Stimulated activated CD8-positive, alpha-beta memory T cell treated with anti-CD3 and anti-CD28 coated beads, Interleukin-12 subunit alpha, Interleukin-12 subunit beta, amount 100 ng/mL, for 1 hour (primary cell): ENCODE results near the gene KRT10.
"Not testable (repeated sequence)": the region's sequence is repeated elsewhere in the genome, so short reads cannot be mapped to it uniquely, and the experiment has no call there.

ENCODE experiments used
- DNase-seq: peaks from one replicate; pipeline ENCODE4 v3.0.0-alpha.2; 2020; ENCODE audit warnings: low read depth

KRT10 gene

DNA sequence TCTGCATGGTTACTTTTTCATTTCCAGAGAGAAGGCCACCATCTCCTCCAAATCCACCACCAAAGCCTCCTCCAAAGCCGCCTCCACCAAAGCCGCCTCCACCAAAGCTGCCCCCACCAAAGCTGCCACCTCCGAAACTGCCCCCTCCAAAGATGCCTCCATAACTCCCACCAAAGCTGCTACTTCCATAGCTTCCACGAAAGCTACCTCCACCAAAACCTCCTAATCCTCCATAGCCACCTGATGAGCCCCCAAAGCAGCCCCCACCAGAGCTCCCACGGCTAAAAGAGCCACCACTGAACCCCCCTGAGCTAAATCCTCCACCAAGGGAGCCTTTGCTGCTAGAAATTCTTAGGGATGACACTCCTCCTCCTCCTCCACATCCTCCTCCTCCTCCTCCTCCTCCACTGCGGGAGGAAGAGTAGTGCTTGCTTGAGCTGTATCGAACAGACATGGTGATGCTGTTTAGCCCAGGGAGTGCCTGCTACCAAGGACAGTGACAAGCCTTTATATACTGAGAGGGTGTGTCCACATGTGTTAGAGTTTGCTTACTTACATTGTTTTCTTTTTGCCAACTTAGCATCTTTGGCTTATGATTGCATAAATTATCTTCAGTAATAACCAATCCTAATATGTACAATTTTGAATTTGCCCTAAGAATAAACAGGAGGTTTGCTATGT is at the start of gene KRT10:
TSS of gene KRT10 (minus strand) at position 483 of the 681 bp plus-strand sequence. CDS start at position 454, 29 bp downstream.
- DNase-seq = no peak

DNA sequence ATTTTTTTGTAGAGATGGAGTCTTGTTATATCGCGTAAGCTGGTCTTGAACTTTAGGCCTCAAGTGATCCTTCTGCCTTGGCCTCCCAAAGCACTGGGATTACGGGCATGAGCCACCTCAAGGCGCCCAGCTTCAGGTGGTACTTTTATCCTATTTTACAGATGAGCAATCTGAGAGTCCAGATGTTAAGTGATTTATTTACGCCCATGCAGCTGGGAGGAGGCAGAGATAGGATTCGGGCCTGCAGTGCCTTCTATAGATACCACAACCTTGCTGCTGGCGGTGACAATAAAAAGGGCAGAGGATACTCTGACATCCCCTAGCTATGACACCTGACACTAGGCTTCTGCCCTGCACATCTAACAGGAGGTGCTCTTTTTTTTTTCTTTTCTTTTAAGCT is 48.9 kb upstream of the KRT10 start:
- no peak for DNase-seq

DNA sequence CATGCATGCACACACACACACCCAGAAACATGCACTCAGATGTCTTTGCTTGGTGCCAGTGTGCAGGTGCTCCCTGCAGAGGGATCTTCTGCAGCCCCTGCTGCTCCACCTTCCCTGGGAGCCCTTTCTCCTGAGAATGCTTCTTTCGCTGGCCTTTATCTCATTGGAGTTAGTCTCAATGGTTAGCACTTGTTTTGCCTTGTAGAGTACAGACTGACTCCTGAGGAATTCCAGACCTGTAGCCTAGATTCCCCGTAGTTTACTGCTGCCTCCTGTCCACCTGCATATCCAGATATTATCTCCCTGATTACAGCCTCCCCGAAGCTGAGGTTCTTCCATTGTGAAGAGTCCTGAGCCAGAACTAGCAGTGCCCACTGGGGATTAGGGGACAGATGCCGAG is 47.7 kb upstream of the KRT10 start:
- DNase-seq = no peak

DNA sequence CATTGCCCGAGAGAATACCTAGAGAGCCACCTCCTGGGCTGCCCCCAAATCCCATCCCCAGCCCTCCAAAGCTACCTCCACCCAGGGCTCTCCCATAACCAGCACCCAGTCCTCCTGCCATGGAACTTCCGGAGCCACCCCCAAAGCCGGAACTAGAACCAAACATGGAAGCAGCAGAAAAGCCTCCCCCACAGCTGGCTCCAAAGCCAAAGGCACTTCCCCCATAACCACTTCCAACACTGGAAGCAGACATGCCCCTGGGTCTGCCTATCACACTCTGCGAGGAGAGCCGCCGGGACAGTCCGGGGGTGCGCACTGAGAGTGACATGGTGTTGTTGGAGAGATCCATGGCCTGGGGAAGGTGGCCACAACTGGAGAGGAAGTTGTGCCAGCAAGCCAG is 44.4 kb upstream of the KRT10 start, which contains the start of gene KRT12:
TSS of gene KRT12 (minus strand) at position 386 of the 400 bp plus-strand sequence. CDS start at position 349, 37 bp downstream.
- DNase-seq = no peak

DNA sequence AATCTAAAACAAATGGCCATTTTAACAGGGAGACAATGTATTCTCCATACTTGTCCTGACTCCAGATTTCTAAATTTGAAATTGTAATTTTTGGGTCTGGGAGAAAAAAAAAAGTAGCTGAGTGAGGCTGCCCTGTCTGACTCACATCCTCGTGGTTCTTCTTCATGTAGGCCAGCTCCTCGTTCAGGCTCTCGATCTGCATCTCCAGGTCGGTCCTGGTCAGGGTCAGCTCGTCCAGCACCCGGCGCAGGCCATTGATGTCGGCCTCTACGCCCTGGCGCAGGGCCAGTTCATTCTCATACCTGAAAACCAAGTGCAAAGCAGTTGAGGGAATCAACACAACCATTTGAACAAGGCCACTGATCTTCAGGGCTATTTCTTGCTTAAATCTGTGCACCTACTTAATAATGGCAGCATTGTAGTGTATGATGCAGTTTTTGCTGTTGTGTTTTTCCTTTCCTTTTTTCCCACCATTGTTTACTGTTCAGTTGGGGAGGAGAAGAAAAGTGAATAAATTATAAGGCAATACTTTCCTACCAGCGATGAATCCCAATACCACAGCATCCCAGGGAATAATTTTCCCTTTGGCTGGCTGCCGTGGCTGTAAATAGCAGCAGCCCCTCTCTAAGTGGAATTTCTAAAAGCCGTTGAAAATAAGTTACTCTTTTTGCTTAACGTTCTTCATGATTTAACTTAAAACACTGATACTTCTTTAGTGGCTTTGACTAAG is 42.4 kb upstream of the KRT10 start:
- no peak for DNase-seq

DNA sequence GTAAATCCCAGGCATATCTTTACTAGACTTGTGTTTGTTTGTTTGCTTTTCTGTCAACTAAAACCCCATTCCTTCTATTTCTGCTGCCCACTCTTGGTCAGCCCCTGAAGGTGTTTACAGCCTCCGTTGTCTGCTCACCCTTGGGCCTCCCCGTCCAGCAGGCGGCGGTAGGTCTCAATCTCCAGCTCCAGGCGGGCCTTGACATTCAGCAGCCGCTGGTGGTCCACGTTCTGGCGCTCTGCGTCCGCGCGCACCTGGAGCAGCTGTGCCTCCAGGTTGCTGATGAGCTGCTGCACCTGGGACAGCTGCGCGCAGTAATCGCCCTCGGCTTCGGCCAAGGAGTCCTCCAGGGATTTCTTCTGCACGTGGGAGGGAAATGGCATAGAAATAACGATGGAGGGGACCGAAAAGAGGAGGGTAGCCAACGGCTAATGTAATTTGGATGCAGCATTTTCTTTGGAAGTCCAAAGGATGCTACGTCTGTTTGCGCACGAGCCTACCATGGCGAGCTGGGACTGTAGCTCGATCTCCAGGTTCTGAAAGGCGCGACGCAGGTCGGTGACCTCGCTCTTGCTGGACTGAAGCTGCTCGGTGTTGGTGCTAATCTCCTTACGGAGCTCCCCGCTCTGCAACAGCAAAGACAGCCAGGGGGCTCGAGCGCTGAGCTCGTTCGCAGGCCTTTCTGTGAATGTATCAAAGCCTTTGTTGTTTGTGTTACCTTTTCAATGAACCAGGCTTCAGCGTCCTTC is 40.7 kb upstream of the KRT10 start:
- no peak for DNase-seq

DNA sequence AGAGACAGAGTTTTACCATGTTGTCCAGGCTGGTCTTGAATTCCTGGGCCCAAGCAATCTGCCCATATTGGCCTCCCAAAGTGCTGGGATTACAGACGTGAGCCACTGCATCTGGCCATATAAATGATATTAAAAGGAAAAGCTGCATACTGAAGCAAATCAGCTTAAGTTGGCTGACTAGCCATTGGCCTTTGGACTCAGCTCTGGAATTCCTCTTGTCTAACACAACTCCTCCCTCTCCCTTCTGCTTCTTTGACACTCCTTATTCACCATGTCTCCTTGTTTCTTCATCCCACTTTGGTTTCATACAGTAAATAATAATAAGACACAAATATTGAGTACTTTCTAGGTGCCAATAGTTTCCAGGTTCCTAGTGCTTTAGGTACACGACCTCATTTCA is 37.1 kb upstream of the KRT10 start:
- no peak for DNase-seq

DNA sequence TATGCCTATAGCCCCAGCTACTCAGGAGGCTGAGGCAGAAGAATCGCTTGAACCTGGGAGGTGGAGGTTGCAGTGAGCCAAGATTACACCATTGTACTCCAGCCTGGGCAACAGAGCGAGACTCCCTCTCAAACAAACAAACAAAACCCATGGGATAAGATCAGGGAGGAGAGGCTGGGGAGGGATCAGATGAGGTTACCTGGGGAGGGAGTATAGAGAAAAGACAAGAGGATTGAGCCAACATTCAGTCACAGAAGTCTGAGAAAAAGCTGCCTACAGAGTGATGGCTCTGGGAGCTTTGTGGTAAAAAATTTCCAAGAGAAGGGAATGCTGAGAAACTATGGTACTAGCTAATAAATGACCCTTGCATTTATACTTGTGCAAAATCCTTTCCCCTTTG is 36.3 kb upstream of the KRT10 start:
- not testable (repeated sequence) for DNase-seq

DNA sequence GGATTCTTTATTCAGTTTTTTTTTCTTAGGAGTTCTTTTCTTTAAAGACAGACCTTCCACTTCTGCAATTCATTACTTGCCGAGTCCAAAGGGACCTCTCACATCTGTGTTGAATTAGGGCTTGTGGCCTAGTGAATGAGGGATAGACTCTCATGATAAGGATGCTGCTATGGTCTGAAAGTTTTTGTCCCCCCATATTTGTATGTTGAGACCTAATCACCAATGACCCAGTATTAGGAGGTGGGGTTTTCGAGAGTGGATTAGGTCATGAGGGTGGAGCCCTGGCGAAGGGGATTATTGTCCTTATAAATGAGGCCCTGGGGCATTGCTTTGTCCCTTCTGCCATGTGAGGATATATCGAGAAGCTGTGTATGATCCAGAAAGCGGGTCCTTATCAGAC is 35.1 kb upstream of the KRT10 start:
- no peak for DNase-seq

DNA sequence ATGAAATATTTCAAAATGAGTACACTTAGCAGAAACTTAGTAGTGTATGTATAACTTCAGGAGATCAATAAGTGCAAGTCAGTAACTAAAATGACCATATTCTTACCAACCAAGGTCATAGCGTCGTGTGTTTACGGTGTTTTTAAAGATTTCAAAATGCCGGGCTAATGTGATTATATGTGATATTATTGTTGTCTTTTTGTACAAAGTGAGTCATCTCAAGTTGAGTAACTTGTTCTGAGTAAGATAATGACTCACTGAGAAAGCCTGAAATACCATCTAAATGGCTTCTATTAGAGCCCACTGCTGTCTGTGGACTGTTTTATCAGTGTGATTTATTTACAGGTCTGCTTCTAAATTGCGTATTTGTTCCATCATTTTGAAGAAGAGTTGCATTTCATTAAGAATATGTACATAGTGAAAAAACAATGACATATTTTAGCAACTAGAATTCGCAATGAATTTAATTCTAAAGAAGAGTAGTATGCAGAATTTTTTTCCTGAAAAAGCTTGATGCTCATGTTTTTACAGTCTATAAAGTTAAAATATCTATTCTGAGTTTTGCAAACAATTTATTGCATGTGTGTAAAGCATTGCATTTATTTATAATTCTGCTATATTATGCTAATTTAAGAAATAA is 31.9 kb upstream of the KRT10 start:
- no peak for DNase-seq

DNA sequence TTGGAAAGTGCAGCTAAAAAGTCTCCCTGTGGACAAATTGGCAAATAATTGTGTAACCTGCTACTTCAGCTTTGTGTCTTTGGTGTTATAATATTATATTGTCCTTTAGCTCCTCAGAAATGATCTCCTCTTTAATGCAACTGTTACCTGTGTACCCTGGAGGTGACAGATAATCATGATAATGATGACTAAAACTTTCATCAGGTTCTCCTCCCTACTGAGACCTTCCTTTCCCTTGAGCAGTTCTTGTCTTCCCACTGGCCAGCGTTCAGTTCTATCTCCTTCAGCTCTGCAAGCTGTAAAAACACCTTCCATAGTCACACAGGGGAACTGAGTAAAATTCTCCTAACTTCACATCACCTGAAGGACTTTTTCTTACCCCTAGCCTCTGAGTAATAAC is 29.9 kb upstream of the KRT10 start:
- DNase-seq = no peak

DNA sequence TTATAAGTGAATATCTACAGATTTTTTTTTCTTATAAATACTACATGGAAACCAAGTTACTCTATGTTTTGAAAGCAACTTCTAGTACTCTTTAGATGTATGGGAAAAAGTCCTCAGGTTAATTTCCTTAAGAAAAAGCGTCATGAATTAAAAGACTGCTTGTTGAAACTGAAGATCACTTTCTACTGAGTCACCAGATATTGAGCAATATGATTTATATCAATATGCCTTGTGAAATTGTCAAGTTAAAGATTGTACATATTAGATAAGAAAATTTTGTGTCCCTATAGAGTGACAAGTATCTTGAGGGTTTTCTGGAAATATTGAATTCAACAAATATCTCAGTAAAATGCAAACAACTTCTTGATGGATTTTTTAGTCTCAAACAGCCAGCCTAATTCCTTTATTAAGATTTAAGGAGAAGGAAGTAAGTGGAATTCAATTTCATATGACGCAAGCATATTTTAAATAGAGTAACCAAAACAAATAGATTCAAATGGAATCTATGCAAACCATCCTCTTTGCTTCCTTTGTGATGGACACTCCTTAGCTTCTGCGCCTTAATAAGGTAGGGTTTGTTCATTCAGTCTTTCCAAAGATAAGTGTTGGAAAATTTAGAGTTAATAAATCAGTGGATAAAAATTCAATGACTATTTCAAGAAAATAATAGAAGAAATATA is 28.0 kb upstream of the KRT10 start:
- DNase-seq = no peak

DNA sequence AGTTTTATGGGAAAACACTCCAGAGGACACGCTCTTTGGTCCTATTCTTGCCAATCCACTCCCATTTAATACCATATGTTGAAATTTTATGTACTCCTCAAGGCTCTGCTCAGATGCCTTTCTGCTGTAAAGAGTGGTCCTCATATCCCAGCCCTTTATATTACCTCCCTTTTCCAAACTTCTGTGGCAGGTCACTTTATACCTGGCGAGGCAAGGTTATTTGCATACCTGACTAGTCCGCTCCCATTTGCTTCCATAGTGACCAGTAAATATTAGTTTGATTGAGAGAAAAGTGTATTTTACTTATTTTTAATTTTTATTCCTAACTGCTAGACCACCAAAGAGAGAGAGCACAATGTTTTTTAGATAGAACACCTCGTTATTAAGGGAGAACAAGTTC is 27.3 kb upstream of the KRT10 start:
- no peak for DNase-seq

DNA sequence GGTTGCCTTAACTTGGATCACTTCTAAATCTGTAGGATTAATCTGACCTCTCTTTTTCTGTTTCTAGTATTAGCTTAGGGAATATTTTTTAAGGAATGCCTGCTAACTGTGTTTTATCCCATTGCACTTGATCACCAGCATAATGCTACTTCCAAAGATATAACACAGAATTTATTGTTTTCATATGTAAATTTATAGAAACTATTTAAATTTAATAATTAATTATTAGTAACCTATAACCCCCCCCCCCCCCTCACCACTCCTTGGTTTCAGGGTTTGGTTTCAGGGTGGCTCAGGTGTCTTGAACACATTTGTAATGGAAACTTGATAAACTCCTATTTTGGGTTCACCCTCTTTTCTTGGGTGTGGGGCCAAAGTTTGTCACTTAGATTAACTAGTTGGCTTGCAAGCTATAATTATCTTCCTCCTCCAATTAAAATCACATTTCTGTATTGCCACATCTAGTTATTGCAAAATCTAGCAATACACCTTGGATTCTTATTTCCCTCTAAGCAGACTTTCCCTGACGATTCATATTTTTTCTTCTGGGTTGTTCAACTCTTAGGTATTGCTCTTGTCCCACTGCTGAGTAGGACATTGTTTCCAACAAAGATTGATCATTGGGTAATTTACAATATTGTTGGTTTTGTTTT is 26.3 kb upstream of the KRT10 start:
- DNase-seq = no peak

DNA sequence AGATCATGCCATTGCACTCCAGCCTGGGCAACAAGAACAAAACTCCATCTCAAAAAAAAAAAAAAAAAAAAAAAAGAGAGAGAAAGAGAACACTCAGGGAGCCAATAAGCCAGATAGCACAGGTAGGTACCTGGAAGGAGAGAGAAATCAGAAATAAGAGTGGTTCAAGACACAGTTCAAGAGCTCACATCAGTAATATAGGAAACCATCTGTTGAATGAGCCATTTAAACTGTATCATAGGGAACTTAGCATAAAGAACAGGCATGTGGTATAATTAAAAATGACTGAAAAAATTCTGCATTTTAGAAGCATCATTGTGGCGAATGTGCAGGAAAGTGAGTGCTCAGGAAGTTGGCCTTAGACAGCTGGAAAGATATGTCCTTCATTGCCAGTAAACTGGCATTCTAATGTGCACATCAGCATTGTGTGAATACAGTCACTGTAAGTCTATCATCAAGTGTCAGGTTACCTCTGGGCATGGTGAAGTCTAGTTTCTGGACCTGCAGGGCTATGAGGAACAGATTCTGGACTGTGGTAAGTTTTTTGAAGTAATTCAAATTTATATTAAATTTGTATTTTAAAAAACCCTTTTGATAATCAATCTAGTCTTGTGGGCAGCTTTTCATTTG is 24.2 kb upstream of the KRT10 start:
- DNase-seq = no peak

DNA sequence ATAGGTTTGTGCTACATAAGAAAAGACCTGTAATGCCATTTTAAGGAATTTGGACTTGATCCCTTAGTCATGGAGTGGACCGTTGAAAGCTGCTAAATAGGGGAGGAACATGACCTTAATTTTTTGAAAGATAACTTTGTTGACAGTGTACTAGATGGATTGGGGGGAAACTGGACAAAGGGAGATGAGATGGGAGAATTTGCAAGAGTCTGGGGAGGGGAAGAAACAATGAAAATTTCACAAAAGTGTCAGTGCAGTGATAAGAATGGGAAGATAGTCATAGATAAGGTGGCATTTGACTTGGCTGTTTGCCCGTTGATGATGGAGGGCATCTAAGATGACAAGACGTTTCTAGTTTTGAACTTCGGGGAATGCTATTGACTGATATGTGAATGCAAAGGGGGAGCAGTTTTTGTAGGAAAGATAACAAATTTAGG is 22.3 kb upstream of the KRT10 start:
- DNase-seq = no peak

DNA sequence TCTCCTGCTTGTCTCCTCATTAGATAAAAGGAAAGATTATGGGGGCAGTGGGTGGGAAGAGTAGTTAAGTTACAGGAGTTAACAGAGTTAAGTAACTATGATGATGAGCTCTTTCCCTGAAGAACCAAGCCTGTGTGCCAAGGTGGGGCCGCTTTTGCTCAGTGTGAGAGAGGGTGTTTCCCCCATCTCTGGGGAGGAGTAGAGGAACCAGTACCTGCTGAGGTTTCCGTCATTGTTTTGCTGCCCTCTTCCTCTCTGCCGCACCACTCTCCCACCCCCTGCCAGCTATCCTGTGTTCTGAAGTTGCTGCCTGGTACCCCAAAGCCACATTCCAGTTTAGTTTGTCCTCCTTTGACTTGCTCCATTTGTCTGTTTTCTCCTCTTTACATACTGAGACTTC is 20.8 kb upstream of the KRT10 start:
- DNase-seq = no peak

DNA sequence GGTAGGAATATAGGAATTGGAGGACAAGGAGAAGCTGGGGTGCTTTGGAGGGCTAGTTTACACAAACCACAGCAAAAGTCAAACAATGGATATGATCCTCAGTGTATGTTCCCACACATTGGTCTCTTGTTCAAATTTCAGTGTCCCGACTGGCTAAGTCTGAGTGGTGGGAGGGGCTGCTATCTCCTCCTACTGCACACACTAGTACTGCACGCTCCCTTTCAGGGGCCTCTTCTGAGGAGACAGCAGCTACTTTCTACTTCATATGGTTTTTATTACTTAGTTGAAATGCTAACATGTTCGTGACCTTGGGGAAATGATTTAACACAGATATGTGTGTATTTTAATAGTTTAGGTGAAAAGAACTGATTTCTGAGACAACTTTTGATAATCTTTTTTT is 18.8 kb upstream of the KRT10 start:
- no peak for DNase-seq

DNA sequence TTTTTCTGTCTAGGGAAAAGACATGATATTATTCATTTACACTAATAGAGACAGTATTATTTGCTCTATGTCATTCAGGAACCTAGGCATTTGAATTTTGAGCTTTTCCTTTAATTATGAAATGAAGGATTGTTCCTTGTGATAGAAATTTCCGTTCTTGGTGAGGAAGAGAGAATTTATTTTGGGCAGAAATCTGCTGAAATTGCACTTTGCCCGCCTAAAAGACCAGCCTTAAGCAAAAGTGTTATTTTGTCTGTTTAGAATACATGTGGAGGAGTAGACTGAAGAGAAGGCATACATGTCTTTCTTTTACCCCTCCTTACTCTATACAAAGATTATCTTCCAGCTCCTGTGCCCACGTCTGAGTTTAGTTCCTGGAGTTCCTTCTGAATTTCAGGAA is 16.8 kb upstream of the KRT10 start:
- DNase-seq = no peak

DNA sequence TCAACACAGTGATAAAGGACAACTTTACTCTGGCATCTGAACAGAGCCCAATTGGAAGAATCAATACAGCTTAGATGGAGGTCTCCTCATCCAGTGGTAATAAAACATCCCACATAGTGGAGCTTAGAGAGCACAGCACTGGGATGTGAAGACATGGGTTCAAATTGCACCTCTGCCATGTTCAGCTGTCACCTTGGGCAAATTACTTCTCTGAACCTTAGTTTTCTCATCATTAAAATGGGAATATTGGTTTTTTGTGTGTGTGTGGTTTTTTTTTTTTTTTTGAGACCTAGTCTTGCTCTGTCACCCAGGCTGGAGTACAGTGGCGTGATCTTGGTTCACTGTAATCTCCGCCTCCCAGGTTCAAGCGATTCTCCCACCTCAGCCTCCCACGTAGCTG is 13.6 kb upstream of the KRT10 start:
- DNase-seq = no peak

DNA sequence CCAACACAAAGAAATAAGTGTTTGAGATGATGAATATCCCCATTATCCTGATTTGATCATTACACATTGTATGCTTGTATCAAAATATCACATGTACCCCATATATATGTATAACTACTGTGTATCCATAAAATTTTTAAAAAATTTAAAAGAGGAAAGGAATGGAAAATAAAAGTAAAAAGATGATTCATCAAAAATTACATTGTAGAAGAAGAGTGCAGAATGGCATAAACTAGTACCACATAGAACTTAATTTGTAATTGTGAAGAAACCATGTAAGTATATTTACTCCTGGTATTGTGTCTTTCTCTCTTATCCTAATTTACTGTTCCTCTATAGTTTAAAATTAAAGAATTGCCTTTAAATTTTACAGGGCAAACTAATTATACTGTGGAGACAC is 11.5 kb upstream of the KRT10 start:
- no peak for DNase-seq
